Left colon (tissue), 2 donors: Measurements from ENCODE around the gene SOWAHA. TPM values are rescaled to one million over a fixed set of nuclear protein-coding genes. Genes with fewer than 3 reads are reported as not detected.

Source experiments
- ATAC-seq: fragments of 200-7000 bp; cut with Tn5 transposase; one replicate; pipeline ENCODE4 v1.9.1; 2020; ENCODE audit warnings: mild to moderate bottlenecking, moderate library complexity
- DNase-seq, 2 donors: peaks; one replicate each; pipeline ENCODE4 v3.0.0-alpha.2; 2020
- intact Hi-C, 2 donors: fragments of 100-400 bp; cut with DNase I in 1 of 2; cut with micrococcal nuclease in 1 of 2; formaldehyde crosslinking; loops; one replicate each; pipeline versions ENCODE4 v1.11.2 to v1.14.0; 2022; cut with DNase I, micrococcal nuclease
- total RNA-seq, 2 donors: library from RNA; stranded (reverse); fragmentation: NEBNext Ultra II Directional; extraction: Animal tissue kit (Norgen Biotek cat#: 25700); gene quantifications; one replicate each; pipeline ENCODE4 v1.2.1, GENCODE V29; 2021
- donor health status: DM: no; HTN: no; CAD: no.
- donor health status: DM: yes; HTN: yes; CAD: no.

Gene SOWAHA
- total RNA-seq, 2 donors from 2014 or later = 36.0 to 38.8 TPM

- DNase-seq (no peak), ATAC-seq (no peak)
- intact Hi-C loops = no loop called here
These were observed 52.7 kb downstream of the SOWAHA start for GRCh38 chr5:132865668-132866341.

Other genes with a start within 250 kb of the SOWAHA start
- not detected for gene IL13, start 155.1 kb upstream of the SOWAHA start, total RNA-seq
- not detected for gene IL4, start 139.3 kb upstream of the SOWAHA start, total RNA-seq
- gene KIF3A, start 75.8 kb upstream of the SOWAHA start, total RNA-seq = 1 to 10 TPM; 3.9 to 6.1 TPM
- 10 to 100 TPM; 11.4 to 13.4 TPM for gene CCNI2, start 65.9 kb upstream of the SOWAHA start, total RNA-seq
- 10 to 100 TPM; 58.7 to 59.6 TPM for gene SEPTIN8, start 36.1 kb upstream of the SOWAHA start, total RNA-seq
- 10 to 100 TPM; 49.4 to 53.4 TPM for gene SHROOM1, start 17.3 kb downstream of the SOWAHA start, total RNA-seq
- gene GDF9, start 53.2 kb downstream of the SOWAHA start, total RNA-seq = under 1 TPM; 0.09 to 0.50 TPM
- gene UQCRQ, start 53.3 kb downstream of the SOWAHA start, total RNA-seq = 100 to 1,000 TPM; 769 to 906 TPM
- 10 to 100 TPM in 1 of 2 donors, 1 to 10 TPM in 1; 2.9 to 10.7 TPM for gene LEAP2, start 60.4 kb downstream of the SOWAHA start, total RNA-seq
- 10 to 100 TPM; 65.2 to 74.7 TPM for gene AFF4, start 150.3 kb downstream of the SOWAHA start, total RNA-seq
- 10 to 100 TPM; 31.1 to 36.6 TPM for gene ZCCHC10, start 213.2 kb downstream of the SOWAHA start, total RNA-seq
- gene HSPA4, start 238.7 kb downstream of the SOWAHA start, total RNA-seq = 10 to 100 TPM; 71.6 to 80.1 TPM